IMR-90 (cell line): ENCODE data around the gene CEP85. TPM values are rescaled to one million over a fixed set of nuclear protein-coding genes. Genes with fewer than 3 reads are reported as not detected.

ENCODE experiments used
- ATAC-seq: fragments of 200-7000 bp; cut with Tn5 transposase; 2 replicates; pipeline ENCODE4 v1.9.1; 2020; ENCODE audit warnings: low read depth, mild to moderate bottlenecking, moderate library complexity
- BruUV-seq: library from RNA; stranded (reverse); fragments of 400-500 nt; replicated peaks from 2 replicates; lab custom pipeline; 2021; lab: Mats Ljungman, UMichigan
- CTCF ChIA-PET: fragments of 300-600 bp; formaldehyde crosslinking; extraction: SDS; loops from one replicate; lab custom pipeline; 2021; ENCODE audit warnings: antibody characterized with exemption; lab: Yijun Ruan, JAX
- POLR2A ChIA-PET: fragments of 300-600 bp; sonication (Branson Sonifier 250); formaldehyde crosslinking; loops from one replicate; lab custom pipeline; 2022; ENCODE audit warnings: antibody characterized with exemption; ENCODE audit not compliant: unreplicated experiment; lab: Charles Lee
- DNase-seq: peaks from one replicate; pipeline ENCODE4 v3.0.0; 2013
- H2AFZ ChIP-seq: replicated peaks from 2 replicates; pipeline ENCODE3; 2013; ENCODE audit warnings: low read length, mild to moderate bottlenecking; ENCODE audit not compliant: poor library complexity
- H2AK5ac ChIP-seq: 2 replicates; pipeline ENCODE4 v1.6.1; 2013; ENCODE audit warnings: low read depth, low read length, inconsistent platforms
- H2AK9ac ChIP-seq: replicated peaks from 2 replicates; pipeline ENCODE3; 2013; ENCODE audit warnings: mild to moderate bottlenecking, low read depth, low read length, moderate library complexity; ENCODE audit not compliant: poor library complexity
- H2BK120ac ChIP-seq: 2 replicates; pipeline ENCODE4 v1.6.1; 2013; ENCODE audit warnings: low read depth, low read length, inconsistent platforms
- H2BK15ac ChIP-seq: 3 replicates; pipeline ENCODE4 v1.6.1; 2013; ENCODE audit warnings: low read depth, low read length, inconsistent platforms
- H2BK20ac ChIP-seq: 2 replicates; pipeline ENCODE4 v1.6.1; 2013; ENCODE audit warnings: low read depth, mild to moderate bottlenecking, inconsistent platforms, low read length, moderate library complexity
- H2BK5ac ChIP-seq: 2 replicates; pipeline ENCODE4 v1.6.1; 2013; ENCODE audit warnings: mild to moderate bottlenecking, low read depth, low read length, inconsistent platforms; ENCODE audit not compliant: poor library complexity, severe bottlenecking
- H3K14ac ChIP-seq: replicated peaks from 2 replicates; pipeline ENCODE4 v1.6.1; 2013; ENCODE audit warnings: low read depth, low read length, inconsistent platforms
- H3K18ac ChIP-seq: 2 replicates; pipeline ENCODE4 v1.6.1; 2013; ENCODE audit warnings: low read depth, low read length, control low read depth
- H3K23ac ChIP-seq: 2 replicates; pipeline ENCODE4 v1.6.1; 2013; ENCODE audit warnings: low read depth, low read length, inconsistent platforms
- H3K27ac ChIP-seq: 2 replicates; pipeline ENCODE4 v1.5.1; 2013; ENCODE audit warnings: mild to moderate bottlenecking, control low read depth, low read length; ENCODE audit not compliant: insufficient read depth
- H3K27me3 ChIP-seq: 2 replicates; pipeline ENCODE4 v1.6.1; 2013; ENCODE audit warnings: low read length; ENCODE audit not compliant: control insufficient read depth, insufficient read depth
- H3K36me3 ChIP-seq: 2 replicates; pipeline ENCODE4 v1.6.1; 2013; ENCODE audit warnings: low read length, mixed read lengths; ENCODE audit not compliant: control insufficient read depth, insufficient read depth
- H3K4ac ChIP-seq: 2 replicates; pipeline ENCODE4 v1.6.1; 2013; ENCODE audit warnings: low read depth, low read length, inconsistent platforms
- H3K4me1 ChIP-seq: 2 replicates; pipeline ENCODE4 v1.6.1; 2013; ENCODE audit warnings: low read length, mixed read lengths; ENCODE audit not compliant: control insufficient read depth, insufficient read depth
- H3K4me2 ChIP-seq: 2 replicates; pipeline ENCODE4 v1.6.1; 2013; ENCODE audit warnings: low read depth, mild to moderate bottlenecking, control low read depth, low read length, moderate library complexity
- H3K4me3 ChIP-seq: 2 replicates; pipeline ENCODE4 v1.5.1; 2013; ENCODE audit warnings: low read depth, mild to moderate bottlenecking, control low read depth, low read length, moderate library complexity; ENCODE audit not compliant: insufficient read depth
- H3K56ac ChIP-seq: 2 replicates; pipeline ENCODE4 v1.6.1; 2013; ENCODE audit warnings: low read length, inconsistent platforms; ENCODE audit not compliant: insufficient read depth; ENCODE audit errors: extremely low read depth
- H3K79me1 ChIP-seq, 2 experiments: 2 replicates each; pipeline ENCODE4 v1.6.1; 2013; ENCODE audit warnings: low read length in 2 of 2, inconsistent platforms in 1 of 2, low read depth in 1 of 2
- H3K9ac ChIP-seq: 2 replicates; pipeline ENCODE4 v1.6.1; 2013; ENCODE audit warnings: low read depth, low read length, control low read depth
- H3K9me1 ChIP-seq: 2 replicates; pipeline ENCODE4 v1.6.1; 2013; ENCODE audit warnings: low read length, inconsistent platforms; ENCODE audit not compliant: insufficient read depth
- H3K9me3 ChIP-seq: 2 replicates; pipeline ENCODE4 v1.6.1; 2013; ENCODE audit warnings: low read length; ENCODE audit not compliant: control insufficient read depth, insufficient read depth
- H4K20me1 ChIP-seq: 2 replicates; pipeline ENCODE4 v1.6.1; 2013; ENCODE audit warnings: low read length, inconsistent platforms; ENCODE audit not compliant: insufficient read depth
- H4K5ac ChIP-seq: 2 replicates; pipeline ENCODE4 v1.6.1; 2013; ENCODE audit warnings: mild to moderate bottlenecking, low read depth, low read length, control low read depth
- H4K8ac ChIP-seq, 2 experiments: 2 replicates each; pipeline ENCODE4 v1.6.1; 2013; ENCODE audit warnings: low read depth in 2 of 2, low read length in 2 of 2, control low read depth in 1 of 2, inconsistent platforms in 1 of 2
- H4K91ac ChIP-seq: 2 replicates; pipeline ENCODE4 v1.6.1; 2013; ENCODE audit warnings: low read depth, low read length, inconsistent platforms; ENCODE audit not compliant: insufficient read depth
- CHD1 ChIP-seq: IDR thresholded peaks from 2 replicates; pipeline ENCODE4 v1.6.1; 2012; ENCODE audit warnings: low read depth, low read length, improper control_type of control experiment
- FOS ChIP-seq: fragments of 150-350 bp; IDR thresholded peaks from 2 replicates; pipeline ENCODE4 v1.6.1; 2016; ENCODE audit warnings: low read depth, low read length
- MAZ ChIP-seq: IDR thresholded peaks from 2 replicates; pipeline ENCODE4 v1.6.1; 2012; ENCODE audit warnings: low read depth, mild to moderate bottlenecking, low read length, improper control_type of control experiment, moderate library complexity, borderline replicate concordance
- MXI1 ChIP-seq: IDR thresholded peaks from 2 replicates; pipeline ENCODE4 v1.6.1; 2012; ENCODE audit warnings: low read depth, mild to moderate bottlenecking, low read length, moderate library complexity, borderline replicate concordance
- NFE2L2 ChIP-seq: fragments of 150-350 bp; IDR thresholded peaks from 2 replicates; pipeline ENCODE4 v1.6.1; 2016; ENCODE audit warnings: low read depth, mild to moderate bottlenecking, low read length
- POLR2A ChIP-seq: IDR thresholded peaks from 2 replicates; pipeline ENCODE4 v1.6.1; 2012; ENCODE audit warnings: mild to moderate bottlenecking, low read depth, low read length
- USF2 ChIP-seq: fragments of 150-350 bp; IDR thresholded peaks from 2 replicates; pipeline ENCODE4 v1.6.1; 2017; ENCODE audit warnings: mild to moderate bottlenecking, antibody characterized with exemption, low read length, low read depth
- WGBS, 2 experiments: methylation state at CpG; one replicate each; pipeline versions ENCODE4 v1.1.5 to v1.1.7; 2013; ENCODE audit warnings: missing lambda C conversion rate in 2 of 2; ENCODE audit not compliant: insufficient read length in 1 of 2; ENCODE audit errors: extremely low coverage in 2 of 2; 5-methylcytosine and 5-hydroxymethylcytosine counted together
- dilution Hi-C: fragments of 300-500 bp; cut with HindIII; formaldehyde crosslinking; loops from one replicate; pipeline ENCODE4 v1.14.3; 2018; ENCODE audit warnings: low sequenced_read_pairs; ENCODE audit not compliant: unreplicated experiment
- in situ Hi-C: fragments of 300-500 bp; cut with MboI; formaldehyde crosslinking; loops from 3 replicates; pipeline ENCODE4 v1.14.3; 2019; ENCODE audit warnings: low sequenced_read_pairs, inconsistent platforms, mixed read lengths
- intact Hi-C: fragments of 100-400 bp; cut with micrococcal nuclease; formaldehyde crosslinking; loops from 2 replicates; pipeline ENCODE4 v1.10.0; 2022
- polyA plus RNA-seq, 3 experiments: library from polyadenylated mRNA; depleted of rRNA; stranded (reverse); fragments of >200 nt; gene quantifications; 2 replicates each; pipeline ENCODE4 v1.2.3, GENCODE V29; 2012; ENCODE audit warnings: low replicate concordance in 1 of 3
- total RNA-seq: library from RNA; depleted of rRNA; stranded (reverse); fragments of >200 nt; gene quantifications from 2 replicates; pipeline ENCODE4 v1.2.3, GENCODE V29; 2012
- TF ChIP-seq, protein P1 (sequence below): fragments of 150-350 bp; IDR thresholded peaks from 2 replicates; pipeline ENCODE4 v1.6.1; 2016; ENCODE audit warnings: low read depth, mild to moderate bottlenecking, low read length, moderate library complexity, borderline replicate concordance

CEP85 gene
- total and polyA plus RNA-seq, 2 of the 4 experiments (the other 2 are of a cell fraction) = 11.5 to 11.8 TPM

GRCh38 chr1:26295194-26296138 lies 61.5 kb downstream of the CEP85 start (continued):
- no peak for TF ChIP-seq MAZ

GRCh38 chr1:26296340-26297056 lies 62.5 kb downstream of the CEP85 start:
- H3K27me3 ChIP-seq = no peaks in the 10 kb centered on the region
- H3K4me1 ChIP-seq = peaks cover 6% of the 10 kb centered on the region
- in situ Hi-C loops (no loop called here), intact Hi-C loops (no loop called here), dilution Hi-C loops (no loop called here)
- peaks cover 13% of the 10 kb centered on the region for H3K9me1 ChIP-seq
- no peak overlapping the region for H4K5ac ChIP-seq
- DNase-seq (no peak), ATAC-seq (no peak)
- H3K4me3 ChIP-seq = no peak overlapping the region
- no peak overlapping the region for H3K14ac ChIP-seq
- H2BK20ac ChIP-seq = no peak overlapping the region
- no peak overlapping the region for H3K27ac ChIP-seq
- peaks cover under 1 to 20% of the 10 kb centered on the region in 2 experiments; a peak in 3 of 4 replicates for H3K79me1 ChIP-seq
- no peak overlapping the region for H2AK9ac ChIP-seq
- H3K36me3 ChIP-seq = no peaks in the 10 kb centered on the region; the same call in 1 of the 2 replicates
- H3K56ac ChIP-seq = no peak overlapping the region
- TF ChIP-seq, protein P1, sequence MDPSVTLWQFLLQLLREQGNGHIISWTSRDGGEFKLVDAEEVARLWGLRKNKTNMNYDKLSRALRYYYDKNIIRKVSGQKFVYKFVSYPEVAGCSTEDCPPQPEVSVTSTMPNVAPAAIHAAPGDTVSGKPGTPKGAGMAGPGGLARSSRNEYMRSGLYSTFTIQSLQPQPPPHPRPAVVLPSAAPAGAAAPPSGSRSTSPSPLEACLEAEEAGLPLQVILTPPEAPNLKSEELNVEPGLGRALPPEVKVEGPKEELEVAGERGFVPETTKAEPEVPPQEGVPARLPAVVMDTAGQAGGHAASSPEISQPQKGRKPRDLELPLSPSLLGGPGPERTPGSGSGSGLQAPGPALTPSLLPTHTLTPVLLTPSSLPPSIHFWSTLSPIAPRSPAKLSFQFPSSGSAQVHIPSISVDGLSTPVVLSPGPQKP = no peak
- TF ChIP-seq CHD1 (no peak), FOS (no peak), USF2 (no peak), NFE2L2 (no peak), MXI1 (no peak), MAZ (no peak), POLR2A (no peak)
- H2BK5ac ChIP-seq = no peak overlapping the region
- POLR2A ChIA-PET = no interaction called here
- no peak overlapping the region for H4K91ac ChIP-seq
- no peak overlapping the region for H4K8ac ChIP-seq
- no peak overlapping the region for H3K4me2 ChIP-seq
- BruUV-seq = no TSS peak
- no peak overlapping the region for H2BK120ac ChIP-seq
- no peak overlapping the region for H2BK15ac ChIP-seq
- H3K18ac ChIP-seq = no peak overlapping the region
- H3K4ac ChIP-seq = no peak overlapping the region
- no peaks in the 10 kb centered on the region for H4K20me1 ChIP-seq
- H3K9ac ChIP-seq = no peak overlapping the region
- WGBS, 2 experiments = 82% methylated on average over 7 of the region's 16 CpGs; no CpG with 5 or more reads in 1 of the 2 experiments
- no peaks in the 10 kb centered on the region for H3K9me3 ChIP-seq
- H2AFZ ChIP-seq = no peak overlapping the region
- no peak overlapping the region; the same call in 1 of the 2 replicates for H2AK5ac ChIP-seq
- CTCF ChIA-PET = interaction anchor here (0.6 kb wide), 1 partner anchor 23 kb away, joined by 3 read pairs; no protein-coding TSS in a partner anchor
- H3K23ac ChIP-seq = no peak overlapping the region
